ENCODE data around the gene SLC2A14.

Gene SLC2A14

GRCh38 chr12:7769999-7770398, 102.7 kb downstream of the SLC2A14 start:
- Histone ChIP-seq H3K4me3 (replicated peaks; ENCODE audit: insufficient read depth, low read length) (no peak overlapping the region), H3K27ac (replicated peaks) (no peak overlapping the region), H3K27me3 (ENCODE audit: insufficient read depth, poor library complexity, severe bottlenecking) (no peaks in the 10 kb centered on the region)
- DNase-seq (ENCODE audit: low read depth in 1 of 2, low spot score in 1 of 2) = no peak
- TF ChIP-seq, protein P1, sequence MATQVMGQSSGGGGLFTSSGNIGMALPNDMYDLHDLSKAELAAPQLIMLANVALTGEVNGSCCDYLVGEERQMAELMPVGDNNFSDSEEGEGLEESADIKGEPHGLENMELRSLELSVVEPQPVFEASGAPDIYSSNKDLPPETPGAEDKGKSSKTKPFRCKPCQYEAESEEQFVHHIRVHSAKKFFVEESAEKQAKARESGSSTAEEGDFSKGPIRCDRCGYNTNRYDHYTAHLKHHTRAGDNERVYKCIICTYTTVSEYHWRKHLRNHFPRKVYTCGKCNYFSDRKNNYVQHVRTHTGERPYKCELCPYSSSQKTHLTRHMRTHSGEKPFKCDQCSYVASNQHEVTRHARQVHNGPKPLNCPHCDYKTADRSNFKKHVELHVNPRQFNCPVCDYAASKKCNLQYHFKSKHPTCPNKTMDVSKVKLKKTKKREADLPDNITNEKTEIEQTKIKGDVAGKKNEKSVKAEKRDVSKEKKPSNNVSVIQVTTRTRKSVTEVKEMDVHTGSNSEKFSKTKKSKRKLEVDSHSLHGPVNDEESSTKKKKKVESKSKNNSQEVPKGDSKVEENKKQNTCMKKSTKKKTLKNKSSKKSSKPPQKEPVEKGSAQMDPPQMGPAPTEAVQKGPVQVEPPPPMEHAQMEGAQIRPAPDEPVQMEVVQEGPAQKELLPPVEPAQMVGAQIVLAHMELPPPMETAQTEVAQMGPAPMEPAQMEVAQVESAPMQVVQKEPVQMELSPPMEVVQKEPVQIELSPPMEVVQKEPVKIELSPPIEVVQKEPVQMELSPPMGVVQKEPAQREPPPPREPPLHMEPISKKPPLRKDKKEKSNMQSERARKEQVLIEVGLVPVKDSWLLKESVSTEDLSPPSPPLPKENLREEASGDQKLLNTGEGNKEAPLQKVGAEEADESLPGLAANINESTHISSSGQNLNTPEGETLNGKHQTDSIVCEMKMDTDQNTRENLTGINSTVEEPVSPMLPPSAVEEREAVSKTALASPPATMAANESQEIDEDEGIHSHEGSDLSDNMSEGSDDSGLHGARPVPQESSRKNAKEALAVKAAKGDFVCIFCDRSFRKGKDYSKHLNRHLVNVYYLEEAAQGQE (IDR thresholded peaks at IDR 0.05; ENCODE audit: insufficient replicate concordance, low read depth) = no peak
- TF ChIP-seq GABPA (IDR thresholded peaks at IDR 0.05; ENCODE audit: low read depth) = no peak
- no peak for TF ChIP-seq POLR2AphosphoS5 (IDR thresholded peaks at IDR 0.05; ENCODE audit: low read depth)
- no peak for TF ChIP-seq CTCF (IDR thresholded peaks at IDR 0.05; ENCODE audit: insufficient read depth, low read length)
- no peak for TF ChIP-seq SPI1 (IDR thresholded peaks at IDR 0.05; ENCODE audit: borderline replicate concordance, low read depth)
